GM12872 (cell line): Measurements from ENCODE around the gene CASKIN2.

Experiments used
- CTCF ChIP-seq: IDR thresholded peaks from 3 replicates; pipeline ENCODE4 v1.5.1; 2011; ENCODE audit warnings: low read depth, mild to moderate bottlenecking, low read length, moderate library complexity; ENCODE audit not compliant: insufficient read depth

The CASKIN2 gene

GRCh38 chr17:75500419-75501216 is 14.7 kb downstream of the CASKIN2 start:
- TF ChIP-seq CTCF = no peak

- TF ChIP-seq CTCF = no peak
Measured at GRCh38 chr17:75499313-75500022, 15.9 kb downstream of the CASKIN2 start.

DNA sequence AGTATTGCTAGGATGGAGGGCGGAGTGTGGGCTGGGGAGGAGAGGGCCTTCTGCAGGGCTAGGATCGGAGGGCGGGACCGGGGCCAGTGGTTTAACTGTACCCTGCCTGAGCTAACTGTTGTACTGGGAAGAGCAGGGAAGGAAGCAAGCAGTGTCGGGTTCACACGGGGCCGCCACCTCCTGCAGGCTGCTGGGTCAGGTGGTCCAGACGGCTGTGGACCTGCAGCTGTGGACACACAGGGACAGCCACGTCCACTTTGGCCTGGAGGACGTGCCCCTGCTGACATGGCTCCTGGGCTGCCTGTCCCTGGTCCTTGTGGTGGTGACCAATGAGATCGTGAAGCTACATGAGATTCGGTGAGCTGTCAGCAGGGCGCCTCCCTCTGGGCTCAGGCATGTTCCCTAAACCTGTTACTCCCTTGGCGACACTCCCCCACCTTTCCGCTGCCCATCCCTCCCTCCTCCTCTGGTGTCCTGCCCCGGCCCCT is 16.6 kb downstream of the CASKIN2 start:
- no peak for TF ChIP-seq CTCF

DNA sequence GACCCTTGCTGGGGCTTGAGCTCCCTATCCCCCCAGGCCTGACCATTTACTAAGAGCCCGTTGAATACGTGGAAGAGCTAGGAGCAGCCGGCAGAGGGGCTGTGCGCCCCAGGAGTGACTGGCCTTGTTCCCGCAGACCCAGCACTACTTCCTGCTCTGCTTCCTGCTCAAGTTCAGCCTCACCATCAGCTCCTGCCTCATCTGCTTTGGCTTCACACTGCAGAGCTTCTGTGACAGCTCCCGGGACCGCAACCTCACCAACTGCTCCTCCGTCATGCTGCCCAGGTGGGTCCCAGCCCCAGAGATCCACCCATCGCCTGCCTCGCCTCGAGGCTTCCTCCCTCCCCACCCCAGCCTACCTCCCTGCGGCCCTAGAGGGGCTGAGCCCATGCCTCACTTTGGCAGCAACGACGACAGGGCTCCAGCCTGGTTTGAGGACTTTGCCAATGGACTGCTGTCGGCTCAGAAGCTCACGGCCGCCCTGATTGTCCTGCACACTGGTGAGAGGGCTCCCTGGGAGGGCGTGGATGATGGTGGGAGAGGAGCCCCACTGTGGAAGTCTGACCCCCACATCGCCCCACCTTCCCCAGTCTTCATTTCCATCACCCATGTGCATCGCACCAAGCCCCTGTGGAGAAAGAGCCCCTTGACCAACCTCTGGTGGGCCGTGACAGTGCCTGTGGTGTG is 17.2 kb downstream of the CASKIN2 start:
- no peak for TF ChIP-seq CTCF

- TF ChIP-seq CTCF = no peak
Measured at GRCh38 chr17:75496005-75496404, 19.3 kb downstream of the CASKIN2 start.

GRCh38 chr17:75494326-75494877 is 20.9 kb downstream of the CASKIN2 start:
- TF ChIP-seq CTCF = no peak
